ENCODE measurements around the gene JDP2. TPM values are rescaled to one million over a fixed set of nuclear protein-coding genes. Genes with fewer than 3 reads are reported as not detected.
A peak's percentile ranks its signal among the peaks of the same experiment; 100 is the strongest.

Gene JDP2
- total and polyA plus RNA-seq, 2 of the 4 experiments (the other 2 are of a cell fraction): 35.7 to 38.4 TPM

DNA sequence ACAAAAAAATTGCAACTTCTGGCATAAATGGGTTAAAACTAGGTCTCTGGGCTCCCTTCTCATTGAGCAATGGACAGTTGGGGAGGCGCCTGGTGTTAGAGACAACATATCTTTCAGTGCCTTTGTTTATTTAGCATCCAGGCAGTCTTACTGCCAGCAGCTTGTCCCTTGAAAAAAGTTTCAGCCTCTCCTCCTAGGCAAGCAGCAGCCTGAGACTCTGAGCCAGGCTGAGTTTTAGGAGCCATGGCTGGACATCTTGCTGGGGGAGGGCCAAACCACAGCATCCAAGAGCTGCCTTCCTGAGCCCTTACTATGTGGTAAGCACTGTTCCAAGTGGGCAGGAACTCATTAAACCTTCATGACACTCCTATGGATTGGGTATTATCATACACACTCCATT, 10.1 kb upstream of the JDP2 start:
- Histone ChIP-seq H2BK5ac (ENCODE audit: low read depth, low read length, poor library complexity, severe bottlenecking) (no peak overlapping the region), H3K4ac (ENCODE audit: low read depth, low read length) (no peak overlapping the region), H3K23ac (ENCODE audit: low read depth, low read length) (no peak overlapping the region), H3K9me1 (ENCODE audit: insufficient read depth, low read length) (no peaks in the 10 kb centered on the region), H2AK5ac (ENCODE audit: low read depth, low read length) (no peak overlapping the region), H3K9me3 (ENCODE audit: control insufficient read depth, insufficient read depth, low read length) (peaks cover 2% of the 10 kb centered on the region; the same call in 1 of the 2 replicates), H4K91ac (ENCODE audit: insufficient read depth, low read depth, low read length) (no peak overlapping the region), H2AK9ac (replicated peaks; ENCODE audit: low read depth, low read length, poor library complexity) (no peak overlapping the region), H3K27ac (ENCODE audit: insufficient read depth, low read length) (no peak overlapping the region), H3K27me3 (ENCODE audit: control insufficient read depth, insufficient read depth, low read length) (no peaks in the 10 kb centered on the region; the same call in 1 of the 2 replicates), H3K4me3 (ENCODE audit: insufficient read depth, low read depth, low read length) (no peak overlapping the region), H3K79me1 (ENCODE audit: low read depth in 1 of 2, low read length in 2 of 2) (no peaks in the 10 kb centered on the region), H3K18ac (ENCODE audit: low read depth, low read length) (no peak overlapping the region), H3K4me2 (ENCODE audit: low read depth, low read length) (no peak overlapping the region), H3K56ac (ENCODE audit: extremely low read depth, insufficient read depth, low read length) (no peak overlapping the region), H3K9ac (ENCODE audit: low read depth, low read length) (no peak overlapping the region), H2AFZ (replicated peaks; ENCODE audit: low read length, poor library complexity) (no peak overlapping the region), H4K20me1 (ENCODE audit: insufficient read depth, low read length) (no peaks in the 10 kb centered on the region), H2BK15ac (ENCODE audit: low read depth, low read length) (no peak overlapping the region), H3K36me3 (ENCODE audit: control insufficient read depth, insufficient read depth, low read length) (no peaks in the 10 kb centered on the region), H3K14ac (replicated peaks; ENCODE audit: low read depth, low read length) (no peak overlapping the region), H4K8ac (ENCODE audit: low read depth in 2 of 2, low read length in 2 of 2) (no peak overlapping the region), H2BK20ac (ENCODE audit: low read depth, low read length) (no peak overlapping the region), H3K4me1 (ENCODE audit: control insufficient read depth, insufficient read depth, low read length) (peaks cover 4% of the 10 kb centered on the region; the same call in 1 of the 2 replicates), H4K5ac (ENCODE audit: low read depth, low read length) (no peak overlapping the region), H2BK120ac (ENCODE audit: low read depth, low read length) (no peak overlapping the region)
- no peak for TF ChIP-seq NFE2L2 (IDR thresholded peaks at IDR 0.05; ENCODE audit: low read depth, low read length)
- no peak for TF ChIP-seq SMC3 (IDR thresholded peaks at IDR 0.05; ENCODE audit: low read depth, low read length)
- TF ChIP-seq RCOR1 (IDR thresholded peaks at IDR 0.05; ENCODE audit: insufficient replicate concordance, low read length): no peak
- in situ Hi-C loops (cut with MboI; ENCODE audit: low sequenced_read_pairs): no loop called here
- intact Hi-C loops (cut with micrococcal nuclease): no loop called here
- DNase-seq (peak; percentile 48), ATAC-seq (ENCODE audit: low read depth) (peak; percentile 80)
- CTCF ChIA-PET: no interaction called here
- BruUV-seq (replicated peaks): no TSS peak
- no CpG with 5 or more reads among the region's 1 CpG for WGBS, 2 experiments (ENCODE audit: extremely low coverage in 2 of 2, insufficient read length in 1 of 2)
- dilution Hi-C loops (cut with HindIII; ENCODE audit: low sequenced_read_pairs, unreplicated experiment): no loop called here
- POLR2A ChIA-PET (ENCODE audit: unreplicated experiment): no interaction called here
